A673 (cell line): ENCODE data around the gene DCP1B. TPM values are rescaled to one million over a fixed set of nuclear protein-coding genes. Genes with fewer than 3 reads are reported as not detected.

Source experiments
- BruUV-seq: library from RNA; stranded (reverse); fragments of 400-500 nt; replicated peaks from 2 replicates; lab custom pipeline; 2021; lab: Mats Ljungman, UMichigan
- CTCF ChIA-PET: fragments of 300-600 bp; sonication (Branson Sonifier 250); formaldehyde crosslinking; loops from one replicate; lab custom pipeline; 2022; ENCODE audit warnings: antibody characterized with exemption; lab: Charles Lee
- POLR2A ChIA-PET: fragments of 300-600 bp; sonication (Branson Sonifier 250); formaldehyde crosslinking; loops from one replicate; lab custom pipeline; 2022; ENCODE audit warnings: antibody characterized with exemption; ENCODE audit not compliant: low non-redundant PET; lab: Charles Lee
- DNase-seq: peaks from one replicate; pipeline ENCODE4 v3.0.0-alpha.2; 2015; ENCODE audit warnings: low spot score
- H3K27ac ChIP-seq: fragments of 200-600 bp; sonication (generic); 2 replicates; pipeline ENCODE4 v1.5.1; 2016; ENCODE audit warnings: mixed run types, low read depth, mild to moderate bottlenecking, mixed read lengths, antibody characterized with exemption, low read length; ENCODE audit not compliant: poor library complexity, severe bottlenecking
- H3K27me3 ChIP-seq: fragments of 200-600 bp; sonication (generic); replicated peaks from 2 replicates; pipeline ENCODE4 v1.6.1; 2017; ENCODE audit warnings: mixed run types, low read depth, mild to moderate bottlenecking, mixed read lengths, antibody characterized with exemption, low read length; ENCODE audit not compliant: insufficient read depth, poor library complexity
- H3K36me3 ChIP-seq: fragments of 200-600 bp; sonication (generic); 2 replicates; pipeline ENCODE4 v1.6.1; 2016; ENCODE audit warnings: mixed run types, mild to moderate bottlenecking, mixed read lengths, antibody characterized with exemption, low read length; ENCODE audit not compliant: insufficient read depth, poor library complexity, severe bottlenecking
- H3K4me1 ChIP-seq: fragments of 200-600 bp; sonication (generic); 2 replicates; pipeline ENCODE4 v1.6.1; 2017; ENCODE audit warnings: mixed run types, mild to moderate bottlenecking, mixed read lengths, antibody characterized with exemption, low read length; ENCODE audit not compliant: insufficient read depth, poor library complexity, severe bottlenecking
- H3K4me3 ChIP-seq: fragments of 200-600 bp; sonication (generic); 2 replicates; pipeline ENCODE4 v1.5.1; 2016; ENCODE audit warnings: low read depth, mixed run types, mild to moderate bottlenecking, mixed read lengths, low read length; ENCODE audit not compliant: poor library complexity, severe bottlenecking
- H3K9me3 ChIP-seq: fragments of 200-600 bp; sonication (generic); 2 replicates; pipeline ENCODE4 v1.6.1; 2016; ENCODE audit warnings: mixed run types, low read depth, mild to moderate bottlenecking, mixed read lengths, antibody characterized with exemption, low read length; ENCODE audit not compliant: poor library complexity, severe bottlenecking
- CTCF ChIP-seq: fragments of 300-800, 200-600 bp; sonication (generic); conservative IDR thresholded peaks from 2 replicates; pipeline ENCODE4 v1.5.1; 2017; ENCODE audit warnings: low read depth, mild to moderate bottlenecking, antibody characterized with exemption, low read length, moderate library complexity, mixed read lengths
- EZH2 ChIP-seq: fragments of 200-600 bp; sonication (generic); IDR thresholded peaks from 2 replicates; pipeline ENCODE4 v1.6.1; 2017; ENCODE audit warnings: borderline replicate concordance, low read depth, mild to moderate bottlenecking, mixed read lengths, antibody characterized with exemption, low read length; ENCODE audit not compliant: poor library complexity, severe bottlenecking
- intact Hi-C: fragments of 100-400 bp; cut with micrococcal nuclease; formaldehyde crosslinking; loops from one replicate; pipeline ENCODE4 v1.10.0; 2022; ENCODE audit not compliant: unreplicated experiment
- total RNA-seq: library from RNA; stranded (reverse); gene quantifications from 2 replicates; pipeline ENCODE4 v1.2.3, GENCODE V29; 2021

Gene DCP1B
- total RNA-seq, 1 experiment from 2014 or later = 8.8 TPM

- DNase-seq = no peak
- no TSS peak for BruUV-seq
- H3K4me1 ChIP-seq = peaks cover 28% of the 10 kb centered on the region
- ChIA-PET CTCF (no interaction called here), POLR2A (no interaction called here)
- H3K27ac ChIP-seq = no peak overlapping the region
- no peaks in the 10 kb centered on the region for H3K27me3 ChIP-seq
- no peak overlapping the region for H3K4me3 ChIP-seq
- no peaks in the 10 kb centered on the region for H3K9me3 ChIP-seq
- no peaks in the 10 kb centered on the region for H3K36me3 ChIP-seq
- intact Hi-C loops = no loop called here
- TF ChIP-seq CTCF (no peak), EZH2 (no peak)
Measured at GRCh38 chr12:1915082-1915968, 88.9 kb downstream of the DCP1B start.

GRCh38 chr12:1914114-1914911, 89.9 kb downstream of the DCP1B start:
- CTCF ChIA-PET = no interaction called here
- intact Hi-C loops = no loop called here
- peaks cover 24% of the 10 kb centered on the region for H3K4me1 ChIP-seq
- no peaks in the 10 kb centered on the region for H3K27me3 ChIP-seq
- no peaks in the 10 kb centered on the region for H3K36me3 ChIP-seq
- no peaks in the 10 kb centered on the region for H3K9me3 ChIP-seq
- TF ChIP-seq CTCF (no peak), EZH2 (no peak)
- H3K4me3 ChIP-seq = no peak overlapping the region
- no TSS peak for BruUV-seq
- no peak for DNase-seq
- no peak overlapping the region for H3K27ac ChIP-seq
- POLR2A ChIA-PET = no interaction called here

DNA sequence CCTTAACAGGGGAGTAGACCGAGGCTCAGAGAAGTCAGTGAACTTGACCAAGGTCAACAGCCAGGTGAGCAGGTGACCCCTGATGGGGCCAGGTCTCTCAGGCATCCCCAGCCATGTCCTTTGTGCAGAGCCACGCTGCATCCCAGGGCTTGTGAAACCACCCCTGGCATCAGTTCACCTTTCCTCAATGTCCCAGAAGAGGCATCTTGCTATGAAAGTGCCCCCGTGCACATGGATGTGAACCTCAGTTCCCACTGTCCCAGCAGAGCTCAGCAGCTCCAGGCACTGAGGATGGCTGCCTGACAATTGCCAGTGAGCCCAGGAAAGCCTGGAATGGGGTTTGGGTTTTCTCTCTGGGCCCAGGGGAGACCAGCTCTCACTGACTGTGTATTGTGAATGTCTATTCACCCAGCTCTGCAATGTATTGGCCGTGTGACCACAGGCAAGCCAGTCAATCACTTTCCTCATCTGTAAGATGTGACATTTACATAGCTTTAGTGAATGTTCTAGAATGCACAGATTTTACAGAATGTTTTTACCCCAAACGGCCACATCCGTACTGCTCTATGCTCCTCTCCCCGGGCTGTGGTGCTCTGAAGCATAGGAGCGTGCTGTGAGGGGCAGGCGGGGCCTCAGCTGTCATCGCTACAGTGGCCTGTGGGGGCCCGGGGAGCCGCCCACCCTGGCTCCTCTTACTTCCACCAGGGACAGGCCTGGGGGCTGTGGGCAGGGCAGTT, 90.7 kb downstream of the DCP1B start:
- H3K4me3 ChIP-seq = no peak overlapping the region
- H3K4me1 ChIP-seq = peaks cover 16% of the 10 kb centered on the region
- TF ChIP-seq CTCF (no peak), EZH2 (no peak)
- H3K27ac ChIP-seq = no peak overlapping the region
- intact Hi-C loops = no loop called here
- no TSS peak for BruUV-seq
- CTCF ChIA-PET = no interaction called here
- H3K27me3 ChIP-seq = no peaks in the 10 kb centered on the region
- POLR2A ChIA-PET = interaction anchor here (0.6 kb wide), 1 partner anchor 979 kb away, joined by 3 read pairs; no protein-coding TSS in a partner anchor
- no peak for DNase-seq
- no peaks in the 10 kb centered on the region for H3K9me3 ChIP-seq
- no peaks in the 10 kb centered on the region for H3K36me3 ChIP-seq
